NCI-H128 (cell line): Measurements from ENCODE around the gene CTDSPL.

Experiments
- DNase-seq: peaks from one replicate; lab custom pipeline; 2025; ENCODE audit not compliant: unreplicated experiment; lab: John Stamatoyannopoulos, UW

Gene CTDSPL

DNA sequence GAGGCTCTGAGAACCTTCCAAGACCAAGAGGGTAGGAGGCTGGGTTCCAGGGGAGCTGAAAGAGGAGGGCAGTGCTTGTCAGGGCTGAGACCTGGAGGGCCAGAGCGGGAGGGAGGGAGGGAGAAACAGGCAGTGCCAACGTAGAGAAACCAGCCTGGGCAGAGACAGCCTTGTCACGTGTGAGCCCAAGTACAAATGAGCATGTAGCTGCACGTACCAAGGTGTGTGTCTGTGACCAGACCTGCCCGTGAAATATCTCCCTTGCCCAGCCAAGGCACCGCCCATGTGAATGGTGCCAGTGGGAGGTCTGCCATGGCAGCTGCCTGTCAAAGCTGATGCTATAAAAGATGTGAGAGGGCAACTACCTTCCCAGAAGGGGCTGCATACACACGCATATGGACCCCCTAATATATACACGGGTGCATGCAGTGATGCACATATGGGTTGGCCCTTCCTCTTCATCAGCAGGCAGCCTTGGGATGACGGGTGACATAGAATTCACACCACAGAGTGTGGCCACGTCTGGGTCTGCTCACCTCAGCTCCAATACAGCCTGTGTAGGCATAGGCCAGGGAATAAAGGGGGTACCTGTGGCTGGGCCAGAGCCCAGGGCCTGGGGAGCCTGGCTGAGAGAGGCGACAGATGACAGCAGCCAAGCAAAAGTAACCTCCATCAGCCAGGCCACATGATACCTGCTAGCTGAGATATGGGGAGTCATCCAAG lies 7.8 kb upstream of the CTDSPL start:
- no peak for DNase-seq

DNA sequence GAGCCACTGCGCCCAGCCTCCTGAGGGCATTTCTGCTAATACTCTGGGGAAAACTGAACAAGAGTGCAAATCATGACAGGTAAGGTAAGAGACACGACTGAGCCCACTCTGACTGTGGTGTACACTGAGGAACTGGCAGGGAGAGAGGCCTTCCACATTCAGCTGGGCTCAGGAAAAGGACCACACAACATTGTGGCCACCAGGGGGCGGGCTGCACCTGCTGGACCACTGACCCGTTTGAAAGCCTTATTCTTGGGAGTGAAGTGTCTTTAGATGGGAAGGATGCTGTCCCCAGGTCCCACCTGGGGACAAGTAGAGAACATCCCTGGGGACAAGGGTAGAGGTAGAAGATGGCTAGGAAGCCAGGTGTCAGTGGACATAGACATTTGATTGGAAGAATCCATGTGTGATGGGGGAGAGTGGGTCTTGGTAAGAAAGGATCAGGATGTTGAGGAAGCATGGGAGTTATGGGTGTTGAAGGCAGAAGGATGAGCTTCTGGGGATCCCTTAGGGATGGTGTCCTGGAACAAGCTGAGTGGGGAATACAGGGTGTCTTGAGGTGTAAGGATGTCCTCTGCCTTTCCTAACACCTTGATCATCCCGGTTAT lies 6.2 kb upstream of the CTDSPL start:
- peak; percentile 37 for DNase-seq

DNA sequence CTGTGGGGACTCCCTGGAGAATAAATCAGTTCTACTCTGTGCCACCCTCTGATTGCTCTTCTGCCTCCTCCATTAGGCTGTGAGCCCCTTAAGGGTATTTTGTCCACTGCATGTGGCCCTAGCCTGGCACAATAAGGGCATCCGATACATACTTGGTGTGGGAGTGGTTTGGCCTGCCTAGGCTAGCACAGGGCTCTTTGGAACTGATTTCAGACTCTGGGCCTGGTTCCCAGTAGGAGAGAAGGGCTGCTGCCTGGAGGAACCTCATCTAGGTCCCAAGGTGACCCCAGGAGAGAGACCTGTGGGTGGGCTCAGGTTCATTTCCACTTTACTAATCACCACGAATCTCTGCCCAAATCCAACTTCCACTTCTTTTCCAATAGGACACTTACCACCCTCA lies 5.3 kb upstream of the CTDSPL start:
- no peak for DNase-seq

DNA sequence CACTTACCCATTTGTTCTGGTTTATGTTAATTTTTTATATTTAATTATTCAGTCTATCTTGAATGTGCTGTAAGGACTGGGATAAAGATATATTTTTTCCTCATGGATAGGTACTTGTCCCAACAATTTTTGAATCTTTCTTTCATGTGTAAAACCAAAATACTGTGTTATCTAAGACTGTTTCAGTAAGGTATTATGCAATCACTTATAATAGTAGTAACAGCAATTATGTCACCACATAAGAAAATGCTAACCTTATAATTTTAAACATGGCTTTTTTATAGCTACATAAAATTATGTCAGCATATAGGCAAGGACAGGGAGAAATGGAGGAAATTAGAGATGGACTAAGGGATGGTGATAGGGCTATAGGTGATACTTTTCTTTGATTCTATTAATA lies 2.9 kb upstream of the CTDSPL start:
- no peak for DNase-seq

DNA sequence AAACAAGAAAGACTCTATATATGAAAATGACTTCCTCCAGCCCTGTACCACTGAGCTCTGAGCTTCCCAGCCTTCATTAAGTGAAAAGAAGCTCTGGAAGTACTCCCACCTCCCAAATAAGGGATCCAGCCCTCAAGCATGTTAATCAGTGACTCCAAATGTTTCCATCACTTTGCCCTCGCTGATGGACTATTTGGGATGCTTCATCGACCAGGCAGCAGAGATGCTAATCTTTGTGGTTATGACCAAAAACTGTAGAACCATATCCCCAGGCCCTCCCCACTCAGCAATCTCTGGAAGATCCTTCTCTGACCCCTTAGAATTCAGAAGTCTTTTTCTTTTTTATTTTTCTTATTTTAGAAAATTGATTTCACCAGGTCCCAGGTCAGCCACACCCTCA lies 2.3 kb upstream of the CTDSPL start:
- no peak for DNase-seq

DNA sequence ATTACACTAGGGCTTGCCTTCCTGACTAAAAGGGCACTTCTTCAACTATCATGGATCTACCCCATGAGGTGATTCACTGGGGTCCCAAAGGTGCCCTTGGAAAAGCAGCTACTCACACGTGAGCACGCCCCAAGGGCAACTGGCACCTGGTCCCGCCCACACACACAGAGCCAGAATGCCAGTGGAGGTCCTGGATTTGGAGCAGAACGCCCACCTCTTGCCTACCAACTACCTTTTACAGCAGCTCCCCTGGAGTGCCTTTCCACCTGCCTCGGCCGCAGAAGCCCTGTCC lies 1.8 kb upstream of the CTDSPL start:
- no peak for DNase-seq

DNA sequence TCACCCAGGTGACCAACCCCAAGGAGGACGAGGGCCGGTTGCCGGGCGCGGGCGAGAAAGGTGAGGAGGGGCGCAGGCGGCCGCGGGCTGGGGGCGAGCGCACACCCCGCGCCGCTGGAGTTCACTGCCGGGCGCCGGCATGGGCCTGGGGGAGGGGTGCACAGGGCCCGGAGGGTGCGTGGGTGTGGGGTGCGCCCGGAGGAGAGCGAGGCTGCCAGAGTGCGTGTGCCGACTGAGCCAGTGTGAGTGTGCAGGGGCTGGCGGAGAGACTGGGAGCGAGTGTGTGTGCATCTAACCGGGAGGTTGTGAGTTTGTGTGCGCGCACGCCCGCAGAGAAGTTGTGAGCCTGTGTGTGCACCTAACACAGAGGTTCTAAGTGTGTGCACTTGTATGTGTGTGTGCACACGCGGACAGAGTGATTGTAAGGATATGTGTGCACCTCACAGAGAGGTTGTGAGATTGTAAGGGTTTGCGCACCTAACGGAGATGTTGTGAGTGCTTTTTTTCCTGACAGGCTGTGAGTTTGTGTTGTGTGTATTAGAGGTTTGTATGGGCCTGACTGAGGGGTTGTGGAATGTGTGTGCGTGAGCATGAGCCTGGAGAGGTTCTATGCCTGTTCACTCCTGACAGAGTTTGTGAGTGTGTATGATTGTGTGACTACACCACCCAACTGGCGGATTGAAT lies 681 bp downstream of the CTDSPL start:
- DNase-seq = no peak

DNA sequence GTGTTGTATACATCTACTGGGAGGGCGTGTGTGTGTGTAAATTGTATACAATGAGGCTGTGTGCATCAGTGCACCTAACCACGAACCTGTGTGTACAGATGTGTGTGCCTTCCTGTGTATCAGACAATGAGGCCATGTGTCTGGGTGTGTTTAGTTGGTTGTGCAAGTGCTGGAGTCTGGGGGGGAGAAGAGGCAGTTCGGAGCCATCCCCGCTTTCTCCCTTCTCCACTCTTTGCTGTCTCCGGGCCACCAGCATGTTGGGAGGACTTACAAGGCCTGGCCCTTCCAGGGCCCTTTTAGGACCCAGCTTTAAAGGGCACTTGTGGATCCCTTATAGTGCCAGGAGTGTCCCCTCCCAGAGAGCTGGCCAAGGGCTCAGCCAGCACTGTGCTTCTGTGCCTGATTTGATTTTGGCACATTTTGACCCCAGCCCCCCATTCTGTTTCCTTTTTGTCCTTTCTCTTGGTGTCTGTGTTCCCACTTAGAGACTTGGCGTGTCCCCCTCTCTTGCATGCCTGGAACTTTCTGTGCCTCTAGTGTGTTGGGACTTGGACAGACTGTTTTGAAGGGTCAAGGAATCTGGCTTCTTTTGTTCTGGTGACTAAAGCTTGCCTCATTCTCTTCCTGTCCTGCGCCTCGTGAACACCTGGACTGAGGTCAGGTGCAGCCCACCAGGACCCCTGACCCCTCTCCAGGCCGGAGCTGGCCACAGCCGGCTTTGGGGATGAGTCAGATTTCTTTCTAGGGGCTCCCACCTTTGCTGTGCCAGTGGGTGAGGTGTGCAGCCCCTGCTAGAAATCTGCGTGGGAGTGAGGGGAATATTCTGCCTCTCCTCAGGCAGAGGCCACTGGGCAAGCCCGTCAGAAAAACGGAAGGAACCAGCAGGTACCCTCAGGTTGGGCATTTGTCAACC lies 1.5 kb downstream of the CTDSPL start:
- no peak for DNase-seq

DNA sequence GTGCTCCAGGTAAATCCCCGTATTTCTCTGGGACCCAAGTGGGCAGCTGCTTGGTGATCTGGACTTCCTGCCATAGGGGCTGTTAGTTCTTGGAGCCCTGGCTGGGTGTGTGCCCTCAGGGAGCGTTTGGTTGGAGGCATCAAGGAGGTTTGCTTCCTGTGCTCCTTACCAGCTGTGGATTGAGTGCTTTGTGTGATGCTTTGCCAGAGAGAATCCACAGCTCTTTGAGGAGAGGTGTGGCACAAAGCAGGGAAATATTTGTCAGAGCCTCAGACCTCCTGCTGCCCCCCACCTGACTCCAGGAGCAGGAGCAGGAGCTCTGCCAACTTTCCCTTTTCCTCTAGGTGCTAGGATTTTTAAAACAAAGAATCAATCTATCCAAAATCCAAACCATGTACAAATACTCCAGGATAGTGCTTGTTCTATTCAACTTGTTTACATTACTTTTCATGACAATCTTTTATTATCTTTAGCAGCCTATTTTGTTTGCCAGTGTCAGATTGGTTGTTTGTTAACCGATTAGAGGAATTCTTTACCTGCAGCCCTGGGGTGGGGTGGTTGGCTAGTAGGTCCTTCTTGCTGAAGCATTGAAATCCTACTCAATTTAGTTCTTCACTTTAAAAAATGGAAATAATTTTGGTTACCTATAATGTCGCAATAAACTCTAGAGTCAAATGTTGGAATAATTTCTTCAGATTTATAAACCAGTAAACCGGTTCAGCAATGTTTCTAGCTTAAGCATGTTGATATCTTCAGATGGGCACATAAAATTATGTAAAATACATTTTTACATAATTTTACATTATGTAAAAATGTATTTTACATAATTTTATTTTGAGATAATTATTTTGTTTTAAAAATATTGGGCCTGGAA lies 2.5 kb downstream of the CTDSPL start:
- DNase-seq = no peak

DNA sequence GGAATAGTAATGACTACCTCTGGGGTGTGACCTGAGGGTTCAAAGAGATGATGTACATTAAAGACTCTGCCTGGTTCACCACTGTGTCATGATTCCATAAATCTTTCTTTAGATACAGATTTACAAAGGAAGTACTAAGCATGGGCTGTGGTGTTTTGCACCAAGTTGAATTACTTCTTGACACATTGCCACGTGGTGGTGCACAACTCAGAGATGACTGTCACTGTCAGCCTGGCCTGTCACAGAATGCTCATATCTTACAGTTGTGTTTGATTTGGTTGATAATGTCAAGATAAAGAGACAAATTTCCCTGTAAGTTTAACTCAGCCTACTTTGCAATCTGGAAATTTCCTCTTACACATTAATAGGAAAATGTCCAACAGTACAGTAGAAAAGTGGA lies 3.2 kb downstream of the CTDSPL start:
- DNase-seq = no peak

DNA sequence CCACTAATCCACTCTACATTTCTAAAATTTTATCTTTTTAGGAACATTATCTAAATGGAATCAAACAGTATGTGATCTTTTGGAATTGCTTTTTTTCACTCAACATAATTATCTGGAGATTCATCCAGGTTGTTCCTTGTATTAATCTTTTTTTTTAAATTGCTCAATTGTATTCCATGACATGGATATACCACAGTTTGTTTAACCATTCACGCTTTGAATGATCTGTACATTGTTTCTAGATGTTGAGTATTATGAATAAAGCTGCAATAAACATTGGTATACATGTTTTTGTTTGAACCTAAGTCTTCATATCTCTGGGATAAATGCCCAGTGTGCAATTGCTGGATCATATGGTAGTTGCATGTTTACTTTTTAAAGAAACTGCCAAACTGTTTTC lies 5.5 kb downstream of the CTDSPL start:
- no peak for DNase-seq

DNA sequence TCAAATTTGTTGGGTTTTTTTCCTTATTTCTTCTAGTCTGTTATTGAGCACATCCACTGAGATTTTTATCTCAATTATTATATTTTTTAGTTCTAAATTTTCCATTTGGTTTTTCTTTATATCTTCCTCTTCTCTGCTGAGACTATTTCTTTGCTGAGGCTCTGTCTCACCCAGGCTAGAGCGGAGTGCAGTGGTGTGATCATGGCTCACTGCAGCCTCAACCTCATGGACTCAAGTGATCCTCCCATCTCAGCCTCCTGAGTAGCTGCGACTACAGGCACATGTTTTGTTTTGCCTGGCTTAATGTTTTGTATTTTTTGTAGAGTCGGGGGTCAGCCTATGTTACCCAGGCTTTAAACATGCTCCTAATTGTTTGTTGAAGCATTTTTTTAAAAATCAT lies 10.2 kb downstream of the CTDSPL start:
- no peak for DNase-seq

DNA sequence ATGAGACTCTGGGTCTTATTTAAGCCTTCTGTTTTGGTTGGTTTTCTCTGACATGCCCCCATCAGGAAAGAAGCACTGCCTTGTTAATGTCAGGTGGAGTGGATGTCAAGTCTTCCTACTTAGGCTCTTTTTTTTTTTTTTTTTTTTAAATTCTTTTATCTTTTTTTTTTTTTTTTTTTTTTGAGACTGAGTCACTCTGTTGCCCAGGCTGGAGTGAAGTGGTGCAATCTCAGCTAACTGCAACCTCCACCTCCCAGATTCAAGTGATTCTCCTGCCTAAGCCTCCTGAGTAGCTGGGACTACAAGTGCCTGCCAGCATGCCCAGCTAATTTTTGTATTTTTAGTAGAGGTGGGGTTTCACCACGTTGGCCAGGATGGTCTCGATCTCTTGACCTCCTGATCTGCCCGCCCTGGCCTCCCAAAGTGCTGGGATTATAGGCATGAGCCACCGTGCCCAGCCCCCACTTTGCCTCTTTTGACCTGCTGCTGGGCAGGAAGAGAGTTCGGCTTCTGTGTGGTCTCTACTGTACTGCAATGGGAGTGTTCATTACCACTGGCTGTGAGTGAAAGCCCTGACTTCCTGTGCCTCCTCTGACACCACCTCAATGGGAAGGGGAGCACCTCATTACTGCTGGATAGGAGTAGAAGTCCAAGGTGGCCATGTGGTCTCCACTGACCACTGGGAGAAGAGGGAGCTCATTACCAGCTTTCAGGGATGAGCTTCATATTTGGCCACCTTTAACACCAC lies 10.9 kb downstream of the CTDSPL start:
- DNase-seq = no peak

DNA sequence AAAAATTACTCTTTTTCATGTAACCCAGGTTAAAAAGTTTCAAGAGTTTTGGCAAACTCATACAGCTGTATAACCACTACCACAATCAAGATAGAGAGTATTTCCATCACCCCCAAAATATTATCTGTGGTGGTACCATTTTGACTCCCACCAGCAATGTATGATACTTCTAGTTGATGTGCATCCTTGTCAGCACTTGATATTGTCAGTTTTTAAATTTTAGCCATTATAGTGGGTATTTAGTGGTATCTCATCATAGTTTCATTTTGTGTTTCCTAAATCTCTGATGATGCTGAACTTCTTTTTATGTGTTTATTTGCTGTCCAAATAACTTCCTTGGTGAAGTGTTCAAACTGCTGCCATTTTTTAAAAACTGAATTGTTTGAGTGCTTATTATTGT lies 14.6 kb downstream of the CTDSPL start:
- DNase-seq = no peak

DNA sequence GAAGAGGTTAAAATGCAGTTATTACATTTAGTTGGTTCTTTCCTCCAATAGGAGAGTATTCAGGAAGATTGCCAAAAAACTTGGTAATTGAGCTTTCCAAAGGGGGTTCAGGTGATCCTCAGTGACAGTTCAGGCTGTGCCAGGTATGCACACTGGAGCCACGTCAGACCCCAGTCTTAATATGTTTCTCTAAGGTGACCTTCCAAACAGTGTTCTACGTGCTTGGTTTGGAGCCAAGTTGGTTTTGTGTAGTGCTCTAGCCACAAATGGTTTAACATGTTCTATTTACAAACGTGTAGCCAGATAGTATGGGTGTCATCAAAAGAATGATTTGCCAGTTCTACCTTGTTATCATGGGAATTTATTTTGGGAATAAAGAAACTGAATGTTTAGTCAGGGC lies 21.0 kb downstream of the CTDSPL start:
- DNase-seq = no peak

DNA sequence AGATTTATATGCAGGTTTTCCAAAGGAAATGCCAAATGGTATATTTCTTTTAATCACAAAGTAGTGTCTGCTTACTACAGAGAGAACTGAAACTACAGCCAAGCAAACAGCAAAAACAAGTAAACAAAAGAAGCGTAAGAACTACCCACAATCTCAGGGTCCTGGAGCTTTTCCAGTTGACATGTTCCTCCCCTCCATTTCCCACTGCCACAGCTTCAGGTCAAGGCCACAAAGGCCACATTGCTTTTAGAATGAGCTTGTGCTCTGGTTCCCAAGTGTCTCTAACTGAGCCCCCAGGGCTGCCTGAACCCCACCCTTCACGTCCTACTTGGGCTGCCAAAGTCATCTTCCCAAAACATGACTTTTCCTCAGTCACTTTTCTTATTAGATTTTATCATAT lies 24.1 kb downstream of the CTDSPL start:
- no peak for DNase-seq

DNA sequence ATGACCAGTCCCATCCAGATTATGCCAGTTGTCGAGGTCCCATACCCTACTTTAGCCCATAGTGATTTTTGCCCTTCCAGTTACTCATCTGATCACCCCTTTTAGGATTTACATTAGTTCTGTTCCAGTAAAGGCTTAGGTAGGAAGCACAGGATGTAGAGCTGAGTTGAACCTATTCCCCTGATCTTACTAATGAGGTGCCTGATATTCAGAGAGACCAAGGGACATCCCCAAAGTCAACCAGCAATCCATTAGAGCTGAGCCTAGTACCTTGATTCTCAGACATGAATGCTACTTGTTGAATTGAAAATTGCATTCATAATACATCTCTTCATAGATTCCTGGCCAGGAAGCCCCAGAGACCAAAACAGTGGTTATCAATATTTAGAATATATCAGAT lies 24.7 kb downstream of the CTDSPL start:
- DNase-seq = no peak

DNA sequence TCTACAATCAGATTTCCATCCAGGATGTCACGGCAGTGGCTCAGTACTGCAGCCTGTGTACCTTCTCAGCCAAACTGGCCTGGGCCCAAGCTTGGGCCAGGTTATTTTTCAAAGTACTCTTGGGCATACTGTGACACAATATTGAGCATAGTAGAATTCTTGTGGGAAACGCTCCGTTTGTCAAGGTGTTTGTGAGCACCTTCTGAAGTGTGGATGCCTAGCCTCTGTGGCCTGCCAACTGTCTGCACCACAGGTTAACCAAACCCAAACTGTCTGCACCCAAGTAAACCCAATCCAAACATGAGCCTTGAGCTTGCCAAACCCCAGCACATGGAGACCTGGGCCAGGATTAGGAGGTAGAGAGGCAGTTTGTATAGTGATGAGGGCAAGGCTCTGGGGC lies 25.4 kb downstream of the CTDSPL start:
- DNase-seq = no peak

DNA sequence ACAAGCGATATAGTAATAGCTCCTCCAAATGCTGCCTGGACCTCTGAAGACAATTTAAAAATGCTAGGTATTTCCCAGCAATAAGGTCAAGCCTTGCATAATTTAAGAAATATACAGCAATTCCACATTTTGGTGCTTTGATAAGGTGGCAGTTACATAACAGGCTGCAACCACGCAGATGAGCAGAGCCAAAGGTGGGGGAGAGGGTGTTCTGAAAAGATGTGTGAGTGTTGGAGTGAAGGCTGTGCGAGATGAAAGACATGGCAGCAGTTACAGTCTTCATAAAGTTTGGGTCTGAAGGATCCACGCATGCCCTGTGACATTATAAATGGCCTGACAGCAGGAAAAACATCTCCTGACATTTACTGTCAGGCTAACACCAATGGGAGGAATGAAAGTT lies 26.1 kb downstream of the CTDSPL start:
- DNase-seq = no peak

DNA sequence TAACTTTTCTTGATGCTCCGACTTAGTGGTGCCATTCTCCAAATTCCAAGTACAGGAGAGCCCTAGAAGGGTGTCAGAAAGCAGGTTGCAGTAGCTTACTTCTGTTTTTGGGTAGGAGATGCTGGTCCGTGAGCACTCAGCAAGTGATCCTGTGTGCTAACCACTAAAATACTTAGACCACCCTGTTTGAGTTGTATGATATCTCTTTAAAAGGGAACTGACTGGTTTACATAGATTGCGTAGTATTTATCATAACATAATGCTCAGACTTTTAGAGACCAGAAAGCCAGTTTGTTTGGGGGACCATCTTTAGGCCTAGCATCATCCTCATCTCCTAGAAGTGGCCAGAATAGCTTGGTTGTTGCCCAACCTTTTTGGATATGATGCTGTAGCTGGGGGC lies 26.7 kb downstream of the CTDSPL start:
- DNase-seq = no peak
